ENCODE data around the gene FANK1. TPM values are rescaled to one million over a fixed set of nuclear protein-coding genes. Genes with fewer than 3 reads are reported as not detected.
"Not testable (repeated sequence)": the region's sequence is repeated elsewhere in the genome, so short reads cannot be mapped to it uniquely, and the experiment has no call there.

The FANK1 gene
- total RNA-seq, 1 donor from 2014 or later: 11.0 TPM

GRCh38 chr10:125955766-125956165 is 59.4 kb downstream of the FANK1 start:
- H3K9me3 Mint-ChIP-seq: peaks cover 39% of the 10 kb centered on the region
- H3K27me3 Mint-ChIP-seq (ENCODE audit: low read depth): no peaks in the 10 kb centered on the region
- H3K36me3 Mint-ChIP-seq: peaks cover 9% of the 10 kb centered on the region
- H3K4me1 Mint-ChIP-seq: no peaks in the 10 kb centered on the region
- DNase-seq (ENCODE audit: low spot score in 2 of 2, unreplicated experiment in 2 of 2): no peak
- no peak for TF ChIP-seq CTCF (IDR thresholded peaks at IDR 0.05; ENCODE audit: unreplicated experiment)
- H3K27ac Mint-ChIP-seq: no peak overlapping the region
- no peak overlapping the region for H3K4me3 Mint-ChIP-seq

- Mint-ChIP-seq H3K27ac (no peak overlapping the region), H3K9me3 (peaks cover 29% of the 10 kb centered on the region), H3K4me3 (no peak overlapping the region), H3K4me1 (no peaks in the 10 kb centered on the region), H3K36me3 (peaks cover 8% of the 10 kb centered on the region), H3K27me3 (ENCODE audit: low read depth) (no peaks in the 10 kb centered on the region)
- no peak for TF ChIP-seq CTCF (IDR thresholded peaks at IDR 0.05; ENCODE audit: unreplicated experiment)
- DNase-seq (ENCODE audit: low spot score in 2 of 2, unreplicated experiment in 2 of 2): no peak
Observed at GRCh38 chr10:125961743-125962142, 65.4 kb downstream of the FANK1 start.

GRCh38 chr10:125962200-125962599 is 65.8 kb downstream of the FANK1 start:
- peaks cover 26% of the 10 kb centered on the region for H3K9me3 Mint-ChIP-seq
- no peak overlapping the region for H3K4me3 Mint-ChIP-seq
- no peaks in the 10 kb centered on the region for H3K27me3 Mint-ChIP-seq (ENCODE audit: low read depth)
- no peak for TF ChIP-seq CTCF (IDR thresholded peaks at IDR 0.05; ENCODE audit: unreplicated experiment)
- DNase-seq (ENCODE audit: low spot score in 2 of 2, unreplicated experiment in 2 of 2): no peak
- H3K4me1 Mint-ChIP-seq: no peaks in the 10 kb centered on the region
- H3K27ac Mint-ChIP-seq: no peak overlapping the region
- peaks cover 8% of the 10 kb centered on the region for H3K36me3 Mint-ChIP-seq

- no peak for TF ChIP-seq CTCF (IDR thresholded peaks at IDR 0.05; ENCODE audit: unreplicated experiment)
- Mint-ChIP-seq H3K9me3 (peaks cover 21% of the 10 kb centered on the region), H3K27me3 (ENCODE audit: low read depth) (no peaks in the 10 kb centered on the region), H3K36me3 (peaks cover 8% of the 10 kb centered on the region), H3K27ac (no peak overlapping the region), H3K4me3 (no peak overlapping the region), H3K4me1 (no peaks in the 10 kb centered on the region)
- no peak for DNase-seq (ENCODE audit: low spot score in 2 of 2, unreplicated experiment in 2 of 2)
Observed at GRCh38 chr10:125964558-125964957, 68.2 kb downstream of the FANK1 start.

GRCh38 chr10:125967533-125967932 is 71.2 kb downstream of the FANK1 start:
- no peaks in the 10 kb centered on the region for H3K4me1 Mint-ChIP-seq
- H3K27me3 Mint-ChIP-seq (ENCODE audit: low read depth): no peaks in the 10 kb centered on the region
- DNase-seq (ENCODE audit: low spot score in 2 of 2, unreplicated experiment in 2 of 2): no peak
- no peak overlapping the region for H3K27ac Mint-ChIP-seq
- H3K36me3 Mint-ChIP-seq: peaks cover 2% of the 10 kb centered on the region
- H3K4me3 Mint-ChIP-seq: no peak overlapping the region
- peaks cover 17% of the 10 kb centered on the region for H3K9me3 Mint-ChIP-seq
- TF ChIP-seq CTCF (IDR thresholded peaks at IDR 0.05; ENCODE audit: unreplicated experiment): no peak

- not testable (repeated sequence) for H3K27me3 Mint-ChIP-seq (ENCODE audit: low read depth); H3K36me3 Mint-ChIP-seq; H3K27ac Mint-ChIP-seq; H3K4me3 Mint-ChIP-seq; H3K4me1 Mint-ChIP-seq; DNase-seq (ENCODE audit: low spot score in 2 of 2, unreplicated experiment in 2 of 2)
- H3K9me3 Mint-ChIP-seq: peaks cover 14% of the 10 kb centered on the region
Observed at GRCh38 chr10:125970077-125970630, 73.8 kb downstream of the FANK1 start.

All from mesothelial cell of epicardium (in vitro differentiated cells).